NCI-H128 (cell line): ENCODE data around the gene KANK2.
"Not testable (repeated sequence)": the region's sequence is repeated elsewhere in the genome, so short reads cannot be mapped to it uniquely, and the experiment has no call there.

Experiments
- DNase-seq: peaks from one replicate; lab custom pipeline; 2025; ENCODE audit not compliant: unreplicated experiment; lab: John Stamatoyannopoulos, UW

KANK2 gene

GRCh38 chr19:11142528-11143171, 54.7 kb downstream of the KANK2 start:
- DNase-seq, result no peak

GRCh38 chr19:11141937-11142527, 55.3 kb downstream of the KANK2 start:
- no peak for DNase-seq

- DNase-seq, result no peak
Measured at GRCh38 chr19:11140896-11141295, 56.4 kb downstream of the KANK2 start.

GRCh38 chr19:11140023-11140538, 57.3 kb downstream of the KANK2 start:
- DNase-seq, result not testable (repeated sequence)

GRCh38 chr19:11138601-11139300, 58.6 kb downstream of the KANK2 start:
- DNase-seq, result no peak

GRCh38 chr19:11137542-11138384, 59.6 kb downstream of the KANK2 start:
- DNase-seq, result peak; percentile 78

GRCh38 chr19:11136400-11137101, 60.8 kb downstream of the KANK2 start:
- no peak for DNase-seq

- DNase-seq, result no peak
Measured at GRCh38 chr19:11131471-11131870, 65.9 kb downstream of the KANK2 start.

- DNase-seq, result peak; percentile 10
Measured at GRCh38 chr19:11130824-11131455, 66.4 kb downstream of the KANK2 start.

GRCh38 chr19:11127905-11128304, 69.4 kb downstream of the KANK2 start:
- no peak for DNase-seq

GRCh38 chr19:11125994-11126685, 71.2 kb downstream of the KANK2 start:
- DNase-seq, result peak; percentile 30

GRCh38 chr19:11124157-11124556, 73.2 kb downstream of the KANK2 start:
- not testable (repeated sequence) for DNase-seq

- no peak for DNase-seq
Measured at GRCh38 chr19:11123114-11123513, 74.2 kb downstream of the KANK2 start.

- not testable (repeated sequence) for DNase-seq
Measured at GRCh38 chr19:11121963-11122362, 75.4 kb downstream of the KANK2 start.

- no peak for DNase-seq
Measured at GRCh38 chr19:11116507-11116906, 80.8 kb downstream of the KANK2 start.

GRCh38 chr19:11115895-11116446, 81.4 kb downstream of the KANK2 start:
- DNase-seq, result no peak

- no peak for DNase-seq
Measured at GRCh38 chr19:11115042-11115441, 82.3 kb downstream of the KANK2 start.
